HG03135 (cell line): Measurements from ENCODE around the gene SLC22A12.

Experiments
- ATAC-seq: cut with Tn5 transposase; IDR thresholded peaks from one replicate; pipeline ENCODE4 v1.9.1; 2021; ENCODE audit warnings: mild to moderate bottlenecking, moderate library complexity; ENCODE audit not compliant: unreplicated experiment

SLC22A12 gene

DNA sequence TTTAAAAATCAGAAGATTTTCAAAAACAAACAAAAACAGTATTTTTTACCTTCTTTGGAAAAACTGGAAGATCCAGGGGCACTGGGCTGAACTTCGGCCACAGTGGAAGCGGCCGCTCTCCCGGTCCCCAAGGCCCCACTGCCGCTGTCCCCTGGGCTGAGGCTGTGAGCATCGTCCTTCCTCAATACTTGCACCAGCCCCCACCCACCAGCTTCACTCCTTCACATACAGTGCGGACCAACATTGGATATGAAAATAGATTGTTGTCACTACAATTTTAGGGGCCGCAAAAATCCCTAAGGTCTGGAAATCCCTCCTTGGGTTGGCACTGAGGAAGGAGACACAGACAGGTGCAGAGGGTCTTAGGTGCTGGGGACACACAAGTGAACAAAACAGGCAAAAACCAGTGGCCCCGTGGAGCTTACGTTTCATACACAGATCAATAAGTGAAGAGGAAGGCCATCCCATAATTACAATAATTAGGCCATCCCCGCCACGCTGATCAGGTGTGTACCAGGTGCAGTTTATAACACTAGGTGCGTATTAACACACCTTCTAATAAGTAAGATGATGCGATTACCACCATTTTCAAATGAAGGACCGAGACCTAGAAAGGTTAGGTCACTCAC lies 28.2 kb upstream of the SLC22A12 start:
- ATAC-seq = no peak

GRCh38 chr11:64563966-64564365 lies 27.1 kb upstream of the SLC22A12 start:
- ATAC-seq = no peak

GRCh38 chr11:64564419-64564818 lies 26.6 kb upstream of the SLC22A12 start:
- ATAC-seq = no peak

- no peak for ATAC-seq
Observed at GRCh38 chr11:64564947-64565889, 25.8 kb upstream of the SLC22A12 start.

GRCh38 chr11:64566042-64566914 lies 24.7 kb upstream of the SLC22A12 start:
- ATAC-seq = no peak

- ATAC-seq = no peak
Observed at GRCh38 chr11:64566915-64567891, 23.8 kb upstream of the SLC22A12 start.

GRCh38 chr11:64568041-64568571 lies 22.9 kb upstream of the SLC22A12 start:
- no peak for ATAC-seq

DNA sequence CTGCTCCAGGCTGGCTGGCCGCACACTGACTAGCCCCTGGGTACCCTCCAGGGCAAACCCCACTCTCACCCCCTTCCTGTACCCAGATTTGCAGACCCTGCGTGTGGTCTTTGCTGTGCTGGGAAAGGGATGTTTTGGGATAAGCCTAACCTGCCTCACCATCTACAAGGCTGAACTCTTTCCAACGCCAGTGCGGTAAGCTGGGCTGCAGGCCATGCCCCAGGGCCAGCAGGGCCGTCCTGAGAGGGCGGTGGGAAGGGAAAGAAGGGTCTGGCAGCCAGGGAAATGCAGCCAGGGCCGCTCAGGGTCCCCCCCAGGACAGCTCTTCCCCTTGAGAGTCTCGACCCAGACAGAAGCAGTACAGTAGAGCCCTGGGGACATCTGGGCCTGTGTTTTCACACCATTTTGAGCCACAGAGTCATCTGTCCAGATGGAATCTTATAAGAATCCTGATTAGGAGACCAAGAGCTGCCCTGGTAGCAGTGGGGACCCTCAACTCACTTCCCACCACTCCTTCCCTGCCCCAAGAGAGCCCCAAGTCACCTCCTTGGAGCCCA lies 22.4 kb upstream of the SLC22A12 start:
- no peak for ATAC-seq

DNA sequence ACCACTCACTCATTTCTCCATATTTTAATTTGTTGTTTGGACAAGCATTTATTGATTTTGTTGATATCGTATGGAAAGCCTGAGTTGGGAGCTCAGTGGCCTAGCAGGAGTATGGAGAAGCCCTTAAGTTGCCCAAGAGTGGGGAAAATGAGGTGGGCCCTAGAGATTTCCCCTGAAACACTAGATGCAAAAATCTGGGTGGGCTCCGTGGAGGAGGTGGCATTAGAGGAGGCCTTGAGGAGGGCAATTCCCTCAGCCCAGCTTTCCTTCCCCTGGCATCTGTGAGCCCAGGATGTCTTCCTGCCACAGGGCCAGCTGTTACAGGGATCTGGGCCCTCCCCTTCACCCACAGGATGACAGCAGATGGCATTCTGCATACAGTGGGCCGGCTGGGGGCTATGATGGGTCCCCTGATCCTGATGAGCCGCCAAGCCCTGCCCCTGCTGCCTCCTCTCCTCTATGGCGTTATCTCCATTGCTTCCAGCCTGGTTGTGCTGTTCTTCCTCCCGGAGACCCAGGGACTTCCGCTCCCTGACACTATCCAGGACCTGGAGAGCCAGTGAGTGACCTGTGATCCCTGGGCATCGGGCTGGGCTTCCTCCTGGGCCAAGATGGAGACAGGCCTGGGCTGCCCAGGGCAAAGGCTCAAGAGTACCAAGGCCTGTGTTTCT lies 21.6 kb upstream of the SLC22A12 start:
- no peak for ATAC-seq

GRCh38 chr11:64570341-64570740 lies 20.7 kb upstream of the SLC22A12 start:
- ATAC-seq = no peak

- ATAC-seq = no peak
Observed at GRCh38 chr11:64571050-64571409, 20.0 kb upstream of the SLC22A12 start.

- ATAC-seq = no peak
Observed at GRCh38 chr11:64571410-64572091, 19.5 kb upstream of the SLC22A12 start.

DNA sequence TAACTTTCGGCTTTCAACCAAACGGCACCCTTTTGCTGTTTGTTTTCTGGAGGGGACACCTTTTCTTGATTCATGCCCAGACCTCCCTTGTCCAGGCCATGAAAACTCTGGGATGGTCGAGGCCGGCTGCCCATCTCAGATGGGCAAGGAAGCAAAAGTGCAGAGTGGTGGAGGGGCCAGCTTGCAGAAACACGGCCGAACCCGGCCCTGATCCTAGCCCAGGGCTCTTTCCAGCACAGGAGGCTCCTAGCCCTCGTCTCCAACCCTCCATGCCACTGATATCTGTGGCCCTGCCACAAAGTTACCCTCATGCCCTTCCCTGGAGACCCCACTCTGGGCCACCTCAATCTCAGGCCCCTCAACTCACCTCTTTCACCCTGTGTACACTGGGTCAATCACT lies 18.9 kb upstream of the SLC22A12 start:
- no peak for ATAC-seq

DNA sequence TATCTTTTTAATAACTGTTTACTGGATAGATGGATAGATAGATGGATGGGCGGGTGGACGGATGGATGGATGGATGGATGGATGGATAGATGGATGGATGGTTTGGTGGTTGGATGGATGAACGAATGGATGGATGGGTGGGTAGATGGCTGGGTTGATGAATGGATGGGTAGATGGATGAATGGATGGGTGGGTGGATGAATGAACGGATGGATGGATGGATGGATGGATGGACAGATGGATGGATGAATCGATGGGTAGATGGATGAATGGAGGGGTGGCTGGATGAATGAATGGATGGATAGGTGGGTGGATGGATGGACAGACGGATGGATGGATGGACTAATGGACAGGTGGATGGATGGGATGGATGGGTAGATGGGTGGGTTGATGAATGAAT lies 13.8 kb upstream of the SLC22A12 start:
- ATAC-seq = no peak

GRCh38 chr11:64580412-64580811 lies 10.6 kb upstream of the SLC22A12 start:
- ATAC-seq = no peak

- no peak for ATAC-seq
Observed at GRCh38 chr11:64581057-64581523, 9.9 kb upstream of the SLC22A12 start.

GRCh38 chr11:64582885-64583284 lies 8.1 kb upstream of the SLC22A12 start:
- ATAC-seq = no peak
